GM21447 (cell line): Measurements from ENCODE around the gene ATF3.
A peak's percentile ranks its signal among the peaks of the same experiment; 100 is the strongest.

ENCODE experiments used
- ATAC-seq: cut with Tn5 transposase; IDR thresholded peaks from one replicate; pipeline ENCODE4 v1.9.1; 2021; ENCODE audit not compliant: unreplicated experiment

ATF3 gene

GRCh38 chr1:212608392-212608958 lies at the start of gene ATF3:
Gene ATF3 (plus strand): TSS chr1:212608761. CDS start chr1:212615022, 6,261 bp downstream.
- ATAC-seq = peak; percentile 64

- ATAC-seq = no peak
Measured at GRCh38 chr1:212559929-212560328, 48.6 kb upstream of the ATF3 start.

GRCh38 chr1:212560933-212561460 lies 47.6 kb upstream of the ATF3 start:
- no peak for ATAC-seq

DNA sequence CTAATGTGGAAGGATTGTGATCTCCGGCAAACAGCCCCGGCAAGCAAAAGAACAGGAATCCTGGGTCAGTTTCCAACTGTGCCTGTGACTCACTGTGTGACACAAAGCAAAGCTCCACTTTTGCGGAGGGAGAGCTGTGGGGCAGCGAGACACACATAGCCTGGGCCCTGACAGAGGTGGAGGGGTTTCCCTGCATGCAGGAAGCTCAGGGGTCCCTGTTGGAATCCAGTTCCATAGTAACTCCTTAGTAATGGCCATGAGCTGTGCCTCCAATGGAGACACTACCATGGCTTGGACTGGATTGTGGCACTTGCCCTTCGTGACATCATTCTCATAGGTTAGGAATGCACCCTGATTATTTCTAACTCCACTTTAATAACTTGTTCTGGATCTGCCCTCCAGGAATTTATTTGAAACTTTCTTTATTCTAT lies 47.0 kb upstream of the ATF3 start:
- no peak for ATAC-seq

DNA sequence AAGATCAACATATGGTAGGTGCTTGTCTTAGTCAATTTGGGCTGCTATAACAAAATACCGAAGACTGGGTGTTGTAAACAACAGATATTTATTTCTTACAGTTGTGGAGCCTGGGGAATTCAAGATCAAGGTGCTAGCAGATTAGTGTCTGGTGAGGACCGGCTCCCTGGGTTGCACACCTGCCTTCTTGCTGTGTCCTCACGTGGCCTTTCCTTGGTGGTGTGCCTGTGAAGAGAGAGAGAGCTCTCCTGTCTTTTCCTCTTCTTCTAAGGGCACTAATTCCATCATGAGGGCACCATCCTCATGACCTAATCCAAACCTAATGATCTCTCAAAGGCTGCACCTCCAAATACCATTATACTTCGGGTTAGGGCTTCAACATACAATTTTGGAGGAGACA lies 45.8 kb upstream of the ATF3 start:
- no peak for ATAC-seq

- ATAC-seq = no peak
Measured at GRCh38 chr1:212565079-212565478, 43.5 kb upstream of the ATF3 start.

DNA sequence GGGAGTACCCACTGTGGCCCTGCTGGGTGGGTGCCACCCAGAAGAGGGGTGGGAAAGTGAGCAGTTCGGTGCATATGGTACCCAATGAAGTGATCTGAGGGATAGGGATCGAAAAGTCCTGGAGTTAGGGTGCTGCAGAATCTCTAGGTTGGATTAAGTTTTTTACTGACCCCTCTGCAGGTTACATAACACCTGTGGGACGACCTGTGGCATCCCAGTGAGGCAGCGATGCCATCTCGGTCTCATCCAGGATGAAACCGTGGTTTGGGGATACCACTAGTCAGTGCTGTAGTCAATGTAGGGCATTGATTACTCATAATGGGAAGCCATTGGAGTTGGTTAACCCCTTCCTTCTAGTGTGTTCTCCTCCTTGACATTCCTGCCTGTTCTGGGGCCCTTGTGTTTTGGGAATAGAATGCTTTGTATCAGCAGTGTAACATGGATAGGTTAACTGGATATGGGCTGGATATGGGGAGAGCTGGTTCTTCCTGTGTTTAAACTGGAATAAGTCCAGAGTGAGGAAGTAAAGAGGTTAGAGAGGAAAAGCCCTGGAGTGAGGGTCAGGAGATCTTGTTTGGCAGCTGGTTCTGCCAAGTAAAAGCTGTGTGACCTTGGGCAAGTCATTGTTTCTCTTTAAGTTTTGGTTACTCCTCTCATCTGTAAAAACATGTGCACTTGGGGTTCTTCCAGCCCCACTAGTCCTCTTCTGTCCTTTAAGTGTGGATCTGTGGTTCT lies 42.8 kb upstream of the ATF3 start:
- ATAC-seq = no peak

DNA sequence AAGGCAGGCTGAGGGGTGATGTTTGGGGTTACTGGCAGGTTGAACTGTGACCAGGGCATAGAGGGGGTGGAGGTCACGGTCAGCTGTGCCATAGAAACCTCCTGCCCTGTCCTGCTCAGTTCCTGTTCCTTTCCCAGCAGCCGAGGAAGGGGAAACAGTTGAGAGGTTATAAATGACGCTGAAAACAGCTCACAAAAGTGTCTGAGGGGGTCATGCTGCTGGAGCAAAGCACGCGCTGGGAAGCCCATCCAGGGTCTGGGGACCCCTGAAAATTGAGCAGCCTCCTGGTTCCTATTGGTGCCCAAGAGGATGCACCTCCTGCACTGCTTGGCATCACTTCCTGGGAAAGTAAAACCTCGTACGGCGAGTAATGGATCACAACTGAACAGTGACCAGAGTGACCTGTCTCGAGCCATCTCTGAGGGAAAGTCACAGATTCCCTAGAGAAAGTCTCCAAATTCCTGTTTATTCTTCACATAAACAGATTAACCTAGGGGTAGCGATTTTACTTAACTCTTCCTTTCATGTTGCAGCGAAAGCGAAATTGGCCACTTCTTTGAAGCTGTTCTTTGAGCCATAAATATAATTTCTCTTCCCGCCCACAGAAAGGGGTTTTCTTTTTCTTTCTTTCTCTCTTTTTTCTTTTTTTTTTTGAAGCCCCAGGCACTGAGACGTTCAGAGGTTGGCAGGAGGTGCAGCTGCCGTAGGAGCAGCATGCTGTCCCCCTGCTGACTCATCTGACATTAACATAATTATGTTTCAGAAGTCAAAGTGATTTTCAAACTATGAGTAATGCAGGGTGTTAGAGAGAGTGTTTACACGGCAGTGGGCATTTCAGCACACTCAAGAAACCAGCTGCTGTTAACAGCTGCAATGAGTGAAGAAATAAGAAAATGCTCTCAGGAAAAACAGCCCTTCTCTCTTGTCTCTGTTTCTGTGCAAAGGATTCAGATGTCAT lies 41.8 kb upstream of the ATF3 start:
- peak; percentile 99 for ATAC-seq

- no peak for ATAC-seq
Measured at GRCh38 chr1:212567638-212568037, 40.9 kb upstream of the ATF3 start.

- no peak for ATAC-seq
Measured at GRCh38 chr1:212568978-212569537, 39.5 kb upstream of the ATF3 start.

DNA sequence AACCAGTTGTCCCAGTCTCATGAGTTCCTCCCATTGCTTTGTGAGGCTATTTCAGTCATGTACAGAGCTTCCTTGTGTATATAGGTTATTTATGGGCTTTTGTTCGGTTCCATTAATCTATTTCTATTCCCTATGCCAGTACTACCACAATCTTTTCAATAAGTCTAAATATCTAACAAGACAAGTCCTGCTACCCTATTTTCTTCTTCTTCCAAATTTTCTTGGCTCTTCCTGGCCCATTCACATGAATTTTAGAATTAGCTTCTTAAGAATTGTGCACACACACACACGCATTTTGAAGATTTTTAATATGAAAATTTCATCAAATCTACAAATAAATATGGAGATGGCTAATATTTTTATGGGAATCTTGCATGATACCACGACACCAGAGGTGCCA lies 33.8 kb upstream of the ATF3 start:
- ATAC-seq = no peak

DNA sequence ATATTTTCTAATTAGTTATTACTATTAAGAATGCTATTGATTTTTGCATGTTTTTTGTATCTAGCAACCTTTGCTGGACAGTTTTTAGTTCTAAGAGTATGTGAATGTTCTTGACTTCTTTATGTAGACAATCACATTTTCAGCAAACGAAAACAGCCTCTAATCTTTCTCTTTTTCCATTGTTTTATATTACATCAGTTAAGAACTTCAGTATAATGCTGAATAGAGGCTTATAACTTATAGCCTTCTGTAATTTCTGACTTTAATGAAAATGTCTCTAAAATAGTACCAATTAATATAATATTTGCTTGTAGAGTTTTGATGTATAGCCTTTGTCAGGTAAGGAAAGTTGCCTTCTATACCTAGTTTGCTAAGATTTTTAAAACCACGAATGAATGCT lies 33.2 kb upstream of the ATF3 start:
- ATAC-seq = no peak

DNA sequence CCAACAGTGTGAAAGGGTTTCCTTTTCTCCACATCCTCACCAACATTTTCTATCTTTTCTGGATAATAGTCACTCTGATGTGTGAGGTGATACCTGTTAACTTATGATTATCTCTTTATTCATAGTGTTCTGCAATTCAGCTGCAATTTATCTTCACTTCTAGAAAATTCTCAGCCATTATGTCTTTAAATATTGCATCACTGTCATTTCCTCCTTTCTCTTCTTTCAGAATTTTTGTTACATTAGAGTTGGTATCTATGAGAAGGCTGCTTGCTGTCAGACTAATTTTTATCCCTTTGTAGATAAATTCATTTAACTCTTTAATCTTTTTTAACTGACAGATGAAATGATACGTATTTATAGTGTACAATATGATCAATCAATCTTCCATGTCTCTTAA lies 30.5 kb upstream of the ATF3 start:
- no peak for ATAC-seq

DNA sequence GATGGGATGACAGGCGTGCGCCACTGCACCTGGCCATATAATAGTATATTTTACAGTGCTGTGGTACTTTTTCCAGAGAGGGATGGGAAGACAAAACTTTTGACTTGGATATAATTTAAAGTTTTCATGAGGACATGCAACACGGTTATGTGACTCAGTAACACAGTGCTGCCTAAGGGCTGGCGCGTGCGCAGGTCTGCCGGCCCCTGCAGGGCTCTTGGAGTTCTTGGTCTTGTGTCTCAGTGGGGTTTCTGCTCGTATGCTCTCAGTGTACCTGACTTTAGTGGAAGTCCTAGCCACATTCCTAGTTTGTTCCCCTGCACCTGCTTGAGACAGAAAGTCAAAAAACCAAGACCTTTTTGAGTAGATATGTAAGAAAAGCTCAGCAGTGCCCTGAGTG lies 27.5 kb upstream of the ATF3 start:
- no peak for ATAC-seq

DNA sequence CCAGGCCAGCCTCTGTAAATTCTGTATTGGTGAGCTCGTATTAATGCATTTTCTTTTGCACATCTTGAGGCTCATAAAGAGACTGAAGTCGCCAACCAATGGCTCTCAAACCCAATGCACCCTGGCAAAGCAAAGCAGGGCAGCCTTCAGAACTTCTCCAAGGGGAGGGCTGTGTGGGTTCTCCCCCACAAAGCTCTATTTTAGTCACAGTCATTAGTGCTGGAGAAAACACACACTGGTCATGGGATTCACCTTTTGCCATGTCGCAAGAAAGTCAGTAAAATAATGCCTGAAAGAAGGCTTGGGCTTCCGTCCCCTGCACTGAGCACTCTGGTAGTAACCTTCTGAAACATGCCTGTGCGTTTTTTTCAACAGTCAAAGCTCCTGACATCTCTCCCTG lies 26.3 kb upstream of the ATF3 start:
- ATAC-seq = no peak

DNA sequence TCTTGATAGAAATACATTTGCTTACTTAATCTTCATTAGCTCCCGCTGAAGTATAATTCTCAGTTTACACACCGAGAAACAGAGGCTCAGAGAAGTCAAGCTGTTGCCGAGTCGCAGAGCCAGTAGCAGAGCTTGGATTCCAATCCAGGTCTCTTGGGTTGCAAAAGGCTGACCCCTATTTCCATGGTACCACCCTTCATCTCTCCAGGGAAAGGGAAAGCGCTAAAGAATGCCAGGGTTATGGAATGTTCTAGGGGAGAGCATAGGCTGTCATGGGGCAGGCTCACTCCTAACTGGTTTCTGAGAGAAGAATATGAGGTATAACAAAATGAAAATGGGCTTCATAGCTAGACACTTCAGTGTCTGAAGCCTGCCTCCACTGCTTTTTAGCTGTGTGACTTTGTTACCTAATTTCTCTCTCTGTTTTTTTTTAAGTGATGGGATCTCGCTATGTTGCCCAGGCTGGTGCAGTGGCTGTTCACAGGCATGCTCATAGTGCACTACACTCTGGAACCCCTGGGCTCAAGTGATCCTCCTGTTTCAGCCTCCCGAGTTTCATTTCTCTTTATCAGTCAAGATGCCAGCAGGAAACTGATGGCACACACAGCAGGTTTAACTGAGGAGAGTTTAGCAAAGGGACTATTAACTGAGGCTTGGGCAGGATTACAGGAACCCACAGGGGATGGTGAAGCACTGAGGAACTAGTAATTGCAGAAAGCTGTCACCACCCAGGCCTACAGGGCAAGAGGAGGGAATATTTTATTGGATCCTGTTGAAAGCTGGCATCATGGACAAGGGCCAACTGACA lies 25.5 kb upstream of the ATF3 start:
- ATAC-seq = no peak

DNA sequence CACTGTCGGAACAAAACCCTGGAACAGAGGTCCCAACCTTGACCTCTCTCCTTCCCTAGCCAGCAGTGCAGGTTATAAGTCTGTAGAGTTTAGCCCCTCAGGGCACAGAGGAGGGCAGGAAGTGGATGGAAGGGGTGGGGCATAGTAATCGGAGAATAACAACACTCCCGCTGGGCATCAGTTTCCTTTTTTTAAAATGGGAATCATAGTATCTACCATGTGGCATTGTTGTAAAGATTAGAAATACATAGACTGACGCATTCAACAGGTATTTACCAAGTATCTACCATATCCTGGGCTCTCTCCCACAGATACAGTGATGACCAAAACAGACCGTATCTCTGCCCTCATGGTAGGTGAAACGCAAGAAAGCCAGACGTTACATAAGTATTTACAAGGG lies 24.9 kb upstream of the ATF3 start:
- no peak for ATAC-seq

- ATAC-seq = no peak
Measured at GRCh38 chr1:212584092-212584886, 24.3 kb upstream of the ATF3 start.

DNA sequence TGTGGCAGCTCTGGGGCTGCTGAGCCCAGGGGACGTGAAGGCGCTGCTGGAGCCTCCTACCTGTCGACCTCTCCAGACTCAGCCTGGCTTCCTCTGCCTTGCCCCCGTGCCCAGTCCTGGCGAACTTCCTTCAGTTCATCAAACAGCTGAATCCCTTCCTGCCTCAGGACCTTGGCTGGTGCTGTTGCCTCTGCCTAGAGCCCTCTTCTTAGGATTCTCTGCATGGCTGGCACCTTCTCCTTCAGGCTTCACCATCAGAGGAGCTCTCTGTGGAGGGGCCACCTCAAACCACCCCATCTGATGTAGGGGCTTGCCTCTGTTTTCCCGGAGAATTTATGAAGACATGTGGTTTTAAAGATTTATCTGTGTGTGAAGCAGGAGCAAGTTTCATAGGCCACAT lies 23.4 kb upstream of the ATF3 start:
- no peak for ATAC-seq
